GM21367 (cell line): ENCODE results near the gene VWF.

ENCODE experiments used
- ATAC-seq: cut with Tn5 transposase; IDR thresholded peaks from one replicate; pipeline ENCODE4 v1.9.1; 2021; ENCODE audit not compliant: unreplicated experiment

The VWF gene

GRCh38 chr12:6078398-6079096 is 45.9 kb downstream of the VWF start:
- no peak for ATAC-seq

- ATAC-seq, result no peak
These were observed 46.8 kb downstream of the VWF start for GRCh38 chr12:6077692-6078083.

GRCh38 chr12:6076776-6077691 is 47.4 kb downstream of the VWF start:
- no peak for ATAC-seq

- no peak for ATAC-seq
These were observed 48.1 kb downstream of the VWF start for GRCh38 chr12:6076346-6076745.

- peak; percentile 49 for ATAC-seq
These were observed 49.4 kb downstream of the VWF start for GRCh38 chr12:6074979-6075585.

GRCh38 chr12:6074427-6074826 is 50.0 kb downstream of the VWF start:
- ATAC-seq, result no peak

- ATAC-seq, result no peak
These were observed 51.0 kb downstream of the VWF start for GRCh38 chr12:6073426-6073825.

- ATAC-seq, result no peak
These were observed 52.1 kb downstream of the VWF start for GRCh38 chr12:6072302-6072752.

- ATAC-seq, result no peak
These were observed 52.9 kb downstream of the VWF start for GRCh38 chr12:6071589-6071988.

GRCh38 chr12:6070472-6071257 is 53.8 kb downstream of the VWF start:
- no peak for ATAC-seq

- no peak for ATAC-seq
These were observed 54.9 kb downstream of the VWF start for GRCh38 chr12:6069437-6070093.

GRCh38 chr12:6068227-6068626 is 56.2 kb downstream of the VWF start:
- no peak for ATAC-seq

GRCh38 chr12:6067152-6067916 is 57.1 kb downstream of the VWF start:
- no peak for ATAC-seq

- no peak for ATAC-seq
These were observed 57.8 kb downstream of the VWF start for GRCh38 chr12:6066651-6067050.

GRCh38 chr12:6065863-6066199 is 58.6 kb downstream of the VWF start:
- ATAC-seq, result no peak

GRCh38 chr12:6065131-6065862 is 59.2 kb downstream of the VWF start:
- no peak for ATAC-seq

GRCh38 chr12:6062757-6063735 is 61.4 kb downstream of the VWF start:
- ATAC-seq, result no peak

- no peak for ATAC-seq
These were observed 62.1 kb downstream of the VWF start for GRCh38 chr12:6062395-6062756.
